ENCODE results near the gene ORM2.

DNA sequence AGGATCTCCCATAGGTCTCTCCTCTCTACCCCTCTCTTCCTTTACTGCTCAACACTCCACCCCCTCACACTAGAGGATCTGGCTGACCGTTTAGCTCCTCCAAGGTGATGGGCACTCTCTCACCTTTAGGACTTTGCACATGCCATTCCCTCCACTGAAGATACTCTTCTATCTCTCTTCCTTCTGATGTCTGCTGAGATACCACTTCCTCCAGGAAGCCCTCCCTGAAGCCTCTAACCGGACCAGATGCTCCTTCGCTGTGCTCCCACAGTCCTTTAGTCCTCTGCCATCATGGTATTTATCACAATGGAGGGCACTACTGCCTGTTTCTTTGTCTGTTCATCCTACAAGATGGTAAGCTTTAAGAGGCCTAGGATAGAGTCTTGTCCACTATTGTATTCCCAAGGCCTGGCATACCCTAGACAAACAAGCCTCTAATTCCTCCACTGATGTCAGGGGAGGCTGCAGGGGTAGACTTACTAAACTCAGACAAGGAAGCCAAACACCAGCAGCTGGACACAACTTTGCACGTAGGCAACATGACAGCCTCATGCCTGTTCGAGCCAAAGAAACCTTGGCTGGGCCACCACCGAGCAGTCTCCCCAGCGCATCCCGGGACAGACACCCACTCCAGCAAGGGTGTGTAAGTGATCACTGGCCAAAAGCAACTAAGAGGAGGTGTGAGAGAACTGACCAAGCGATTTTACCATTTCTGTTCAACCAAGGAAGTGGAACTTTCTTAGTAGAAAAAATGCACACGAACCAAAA, 20.2 kb downstream of the ORM2 start:
- TF ChIP-seq, protein P1, sequence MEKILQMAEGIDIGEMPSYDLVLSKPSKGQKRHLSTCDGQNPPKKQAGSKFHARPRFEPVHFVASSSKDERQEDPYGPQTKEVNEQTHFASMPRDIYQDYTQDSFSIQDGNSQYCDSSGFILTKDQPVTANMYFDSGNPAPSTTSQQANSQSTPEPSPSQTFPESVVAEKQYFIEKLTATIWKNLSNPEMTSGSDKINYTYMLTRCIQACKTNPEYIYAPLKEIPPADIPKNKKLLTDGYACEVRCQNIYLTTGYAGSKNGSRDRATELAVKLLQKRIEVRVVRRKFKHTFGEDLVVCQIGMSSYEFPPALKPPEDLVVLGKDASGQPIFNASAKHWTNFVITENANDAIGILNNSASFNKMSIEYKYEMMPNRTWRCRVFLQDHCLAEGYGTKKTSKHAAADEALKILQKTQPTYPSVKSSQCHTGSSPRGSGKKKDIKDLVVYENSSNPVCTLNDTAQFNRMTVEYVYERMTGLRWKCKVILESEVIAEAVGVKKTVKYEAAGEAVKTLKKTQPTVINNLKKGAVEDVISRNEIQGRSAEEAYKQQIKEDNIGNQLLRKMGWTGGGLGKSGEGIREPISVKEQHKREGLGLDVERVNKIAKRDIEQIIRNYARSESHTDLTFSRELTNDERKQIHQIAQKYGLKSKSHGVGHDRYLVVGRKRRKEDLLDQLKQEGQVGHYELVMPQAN (IDR thresholded peaks at IDR 0.05; ENCODE audit: borderline replicate concordance): no peak
- TF ChIP-seq KLF16 (IDR thresholded peaks at IDR 0.05) (no peak), PTBP1 (IDR thresholded peaks at IDR 0.05; ENCODE audit: low read depth, low read length) (no peak), CREB1 (IDR thresholded peaks at IDR 0.05) (no peak), CREB1 (CRISPR knock-in tag; IDR thresholded peaks at IDR 0.05) (no peak), ZNF274 (IDR thresholded peaks at IDR 0.05; ENCODE audit: borderline replicate concordance, low read depth, low read length) (no peak), ZKSCAN1 (IDR thresholded peaks at IDR 0.05; ENCODE audit: low read depth, low read length) (no peak), RFX5 (IDR thresholded peaks at IDR 0.05; ENCODE audit: low read depth, low read length) (no peak), ZNF324 (CRISPR knock-in tag; IDR thresholded peaks at IDR 0.05) (no peak)
- TF ChIP-seq, protein P2, sequence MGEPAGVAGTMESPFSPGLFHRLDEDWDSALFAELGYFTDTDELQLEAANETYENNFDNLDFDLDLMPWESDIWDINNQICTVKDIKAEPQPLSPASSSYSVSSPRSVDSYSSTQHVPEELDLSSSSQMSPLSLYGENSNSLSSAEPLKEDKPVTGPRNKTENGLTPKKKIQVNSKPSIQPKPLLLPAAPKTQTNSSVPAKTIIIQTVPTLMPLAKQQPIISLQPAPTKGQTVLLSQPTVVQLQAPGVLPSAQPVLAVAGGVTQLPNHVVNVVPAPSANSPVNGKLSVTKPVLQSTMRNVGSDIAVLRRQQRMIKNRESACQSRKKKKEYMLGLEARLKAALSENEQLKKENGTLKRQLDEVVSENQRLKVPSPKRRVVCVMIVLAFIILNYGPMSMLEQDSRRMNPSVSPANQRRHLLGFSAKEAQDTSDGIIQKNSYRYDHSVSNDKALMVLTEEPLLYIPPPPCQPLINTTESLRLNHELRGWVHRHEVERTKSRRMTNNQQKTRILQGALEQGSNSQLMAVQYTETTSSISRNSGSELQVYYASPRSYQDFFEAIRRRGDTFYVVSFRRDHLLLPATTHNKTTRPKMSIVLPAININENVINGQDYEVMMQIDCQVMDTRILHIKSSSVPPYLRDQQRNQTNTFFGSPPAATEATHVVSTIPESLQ (CRISPR knock-in tag; IDR thresholded peaks at IDR 0.05): no peak
- TF ChIP-seq, protein P3, sequence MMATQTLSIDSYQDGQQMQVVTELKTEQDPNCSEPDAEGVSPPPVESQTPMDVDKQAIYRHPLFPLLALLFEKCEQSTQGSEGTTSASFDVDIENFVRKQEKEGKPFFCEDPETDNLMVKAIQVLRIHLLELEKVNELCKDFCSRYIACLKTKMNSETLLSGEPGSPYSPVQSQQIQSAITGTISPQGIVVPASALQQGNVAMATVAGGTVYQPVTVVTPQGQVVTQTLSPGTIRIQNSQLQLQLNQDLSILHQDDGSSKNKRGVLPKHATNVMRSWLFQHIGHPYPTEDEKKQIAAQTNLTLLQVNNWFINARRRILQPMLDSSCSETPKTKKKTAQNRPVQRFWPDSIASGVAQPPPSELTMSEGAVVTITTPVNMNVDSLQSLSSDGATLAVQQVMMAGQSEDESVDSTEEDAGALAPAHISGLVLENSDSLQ (IDR thresholded peaks at IDR 0.05): no peak

Measured in K562 (cell line).